BJ (cell line): ENCODE results near the gene KIF3B. TPM values are rescaled to one million over a fixed set of nuclear protein-coding genes. Genes with fewer than 3 reads are reported as not detected.
A peak's percentile ranks its signal among the peaks of the same experiment; 100 is the strongest.
"Not testable (repeated sequence)": the region's sequence is repeated elsewhere in the genome, so short reads cannot be mapped to it uniquely, and the experiment has no call there.

ENCODE experiments used
- CTCF ChIA-PET: fragments of 350-600 bp; formaldehyde crosslinking; extraction: SDS; loops from one replicate; lab custom pipeline; 2021; ENCODE audit warnings: antibody characterized with exemption, inconsistent platforms; lab: Yijun Ruan, JAX
- POLR2A ChIA-PET: fragments of 300-600 bp; sonication (Branson Sonifier 250); formaldehyde crosslinking; extraction: SDS; loops from one replicate; lab custom pipeline; 2021; ENCODE audit warnings: antibody characterized with exemption; lab: Charles Lee
- DNase-seq: peaks from one replicate; pipeline ENCODE4 v3.0.0-alpha.2; 2011; ENCODE audit warnings: low read depth
- H3K27me3 ChIP-seq: 2 replicates; pipeline ENCODE4 v1.6.0; 2011; ENCODE audit warnings: low read length; ENCODE audit not compliant: control insufficient read depth, insufficient read depth
- H3K36me3 ChIP-seq: 2 replicates; pipeline ENCODE4 v1.5.1; 2011; ENCODE audit warnings: low read length; ENCODE audit not compliant: control insufficient read depth, insufficient read depth
- H3K4me3 ChIP-seq: 2 replicates; pipeline ENCODE4 v1.5.1; 2011; ENCODE audit warnings: low read depth, mild to moderate bottlenecking, control low read depth, low read length
- polyA plus RNA-seq: library from polyadenylated mRNA; depleted of rRNA; stranded (reverse); fragments of >200 nt; gene quantifications from 2 replicates; pipeline ENCODE4 v1.2.3, GENCODE V29; 2011
- TF ChIP-seq, protein P1 (sequence below): IDR thresholded peaks from 2 replicates; pipeline ENCODE4 v1.5.1; 2011; ENCODE audit warnings: low read depth, mild to moderate bottlenecking, control low read depth, inconsistent platforms, low read length, moderate library complexity; ENCODE audit not compliant: insufficient read depth

Gene KIF3B
- polyA plus RNA-seq, 1 experiment: 20.9 TPM

- DNase-seq: no peak
- Histone ChIP-seq H3K36me3 (no peaks in the 10 kb centered on the region), H3K4me3 (no peak overlapping the region), H3K27me3 (no peaks in the 10 kb centered on the region)
- CTCF ChIA-PET: interaction anchor here (0.9 to 2.0 kb wide), 3 partner anchors 8 to 17 kb away, joined by 3 to 6 read pairs (median 4); no protein-coding TSS in a partner anchor
- TF ChIP-seq, protein P1, sequence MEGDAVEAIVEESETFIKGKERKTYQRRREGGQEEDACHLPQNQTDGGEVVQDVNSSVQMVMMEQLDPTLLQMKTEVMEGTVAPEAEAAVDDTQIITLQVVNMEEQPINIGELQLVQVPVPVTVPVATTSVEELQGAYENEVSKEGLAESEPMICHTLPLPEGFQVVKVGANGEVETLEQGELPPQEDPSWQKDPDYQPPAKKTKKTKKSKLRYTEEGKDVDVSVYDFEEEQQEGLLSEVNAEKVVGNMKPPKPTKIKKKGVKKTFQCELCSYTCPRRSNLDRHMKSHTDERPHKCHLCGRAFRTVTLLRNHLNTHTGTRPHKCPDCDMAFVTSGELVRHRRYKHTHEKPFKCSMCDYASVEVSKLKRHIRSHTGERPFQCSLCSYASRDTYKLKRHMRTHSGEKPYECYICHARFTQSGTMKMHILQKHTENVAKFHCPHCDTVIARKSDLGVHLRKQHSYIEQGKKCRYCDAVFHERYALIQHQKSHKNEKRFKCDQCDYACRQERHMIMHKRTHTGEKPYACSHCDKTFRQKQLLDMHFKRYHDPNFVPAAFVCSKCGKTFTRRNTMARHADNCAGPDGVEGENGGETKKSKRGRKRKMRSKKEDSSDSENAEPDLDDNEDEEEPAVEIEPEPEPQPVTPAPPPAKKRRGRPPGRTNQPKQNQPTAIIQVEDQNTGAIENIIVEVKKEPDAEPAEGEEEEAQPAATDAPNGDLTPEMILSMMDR: no peak
- POLR2A ChIA-PET: no interaction called here
Measured at GRCh38 chr20:32353848-32354496, 76.5 kb downstream of the KIF3B start.

GRCh38 chr20:32354592-32355416 is 77.4 kb downstream of the KIF3B start:
- H3K4me3 ChIP-seq: no peak overlapping the region
- no peaks in the 10 kb centered on the region for H3K36me3 ChIP-seq
- H3K27me3 ChIP-seq: no peaks in the 10 kb centered on the region
- ChIA-PET CTCF (interaction anchor here (0.9 to 2.0 kb wide), 3 partner anchors 9 to 18 kb away, joined by 3 to 6 read pairs (median 4); no protein-coding TSS in a partner anchor), POLR2A (no interaction called here)
- peak; percentile 47 for DNase-seq
- TF ChIP-seq, protein P1: no peak

DNA sequence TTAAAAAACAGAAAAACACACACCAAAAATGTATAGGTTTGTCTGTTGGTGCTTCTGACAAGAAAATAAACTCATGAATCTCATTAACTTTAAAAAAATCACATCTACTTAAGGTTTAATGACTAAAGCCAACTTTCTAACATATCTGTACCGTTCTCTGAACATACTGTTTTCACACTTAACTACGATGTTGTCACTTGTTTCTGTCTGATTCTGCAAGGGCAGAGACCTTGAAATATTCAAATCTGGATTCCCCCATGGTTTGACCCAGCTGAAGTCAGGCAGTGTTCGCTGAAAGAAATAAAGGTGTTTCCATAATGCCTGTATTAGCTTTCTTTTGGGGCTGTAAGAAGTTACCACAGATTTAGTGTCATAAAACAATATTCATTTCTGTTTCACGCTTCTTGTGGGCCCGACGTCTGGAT is 78.0 kb downstream of the KIF3B start:
- DNase-seq: no peak
- Histone ChIP-seq H3K4me3 (no peak overlapping the region), H3K27me3 (no peaks in the 10 kb centered on the region), H3K36me3 (no peaks in the 10 kb centered on the region)
- TF ChIP-seq, protein P1: no peak
- CTCF ChIA-PET: interaction anchor here (1.0 kb wide), 1 partner anchor 19 kb away, joined by 3 read pairs; no protein-coding TSS in a partner anchor
- POLR2A ChIA-PET: no interaction called here

DNA sequence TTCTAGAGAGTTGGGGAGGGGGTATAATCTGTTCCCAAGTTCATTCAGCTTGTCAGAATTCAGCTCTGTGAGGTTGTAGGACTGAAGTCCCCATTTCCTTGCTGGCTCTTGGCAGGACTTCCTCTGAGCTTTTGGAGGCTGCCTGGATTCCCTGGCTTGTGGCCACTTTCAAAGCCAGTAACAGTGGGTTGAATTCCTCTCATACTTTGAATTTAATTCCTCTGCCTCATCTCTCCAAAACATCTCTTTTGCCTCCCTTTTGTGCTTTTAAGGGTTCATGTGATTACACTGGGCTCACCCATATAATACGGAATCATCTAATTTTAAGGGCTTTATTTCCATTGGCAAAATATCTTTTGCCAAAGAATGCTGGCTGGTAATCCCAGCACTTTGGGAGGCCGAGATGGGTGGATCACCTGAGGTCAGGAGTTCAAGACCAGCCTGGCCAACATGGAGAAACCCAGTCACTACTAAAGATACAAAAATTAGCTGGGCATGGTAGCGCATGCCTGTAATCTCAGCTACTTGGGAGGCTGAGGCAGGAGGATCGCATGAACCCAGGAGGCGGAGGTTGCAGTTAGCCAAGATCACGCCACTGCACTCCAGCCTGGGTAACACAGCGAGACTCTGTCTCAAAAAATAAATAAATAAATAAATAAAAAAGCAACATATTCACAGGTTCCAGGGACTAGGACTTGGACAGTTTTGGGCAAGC is 78.6 kb downstream of the KIF3B start:
- H3K36me3 ChIP-seq, H3K27me3 ChIP-seq, POLR2A ChIA-PET, H3K4me3 ChIP-seq: not testable (repeated sequence)
- CTCF ChIA-PET: interaction anchor here (1.0 kb wide), 1 partner anchor 20 kb away, joined by 3 read pairs; no protein-coding TSS in a partner anchor
- peak; percentile 62 for DNase-seq

DNA sequence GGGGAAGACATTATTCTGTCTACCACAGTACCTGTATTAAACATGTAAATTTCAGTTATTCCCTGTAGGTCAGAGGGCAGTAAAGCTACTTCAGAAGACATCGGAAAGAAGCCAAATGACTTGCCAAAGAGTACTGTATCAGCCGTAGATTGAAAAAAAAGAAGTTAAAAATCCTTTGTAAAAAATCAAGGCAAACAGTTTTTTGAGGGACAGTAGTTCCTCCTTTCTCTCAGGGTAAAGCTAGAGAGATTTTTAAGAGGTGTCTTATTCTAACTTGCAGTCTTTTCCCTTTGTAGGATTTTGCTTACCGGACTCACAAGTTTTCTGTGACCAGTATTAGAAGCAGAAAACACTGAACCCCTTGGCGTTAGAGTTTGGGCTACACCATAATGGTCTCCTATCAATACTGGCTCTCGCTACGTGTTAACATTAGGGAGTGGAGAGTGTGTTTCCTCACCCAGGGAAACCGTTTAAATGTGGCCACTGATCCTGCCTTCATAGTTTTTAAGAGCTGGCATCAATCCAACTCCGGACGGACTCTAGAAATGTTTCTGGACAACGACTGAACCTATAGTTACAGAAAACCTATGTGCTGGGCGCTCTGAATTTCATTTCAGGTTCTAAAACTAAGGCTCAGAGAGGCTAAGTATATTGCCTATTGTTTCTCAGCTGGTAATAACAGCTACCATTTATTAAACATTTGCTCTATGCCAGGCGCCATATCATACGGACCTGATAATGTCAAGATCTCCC is 79.3 kb downstream of the KIF3B start:
- Histone ChIP-seq H3K36me3 (no peaks in the 10 kb centered on the region), H3K4me3 (no peak overlapping the region), H3K27me3 (no peaks in the 10 kb centered on the region)
- TF ChIP-seq, protein P1: no peak
- no peak for DNase-seq
- ChIA-PET POLR2A (no interaction called here), CTCF (interaction anchor here (1.7 kb wide), 1 partner anchor 128 kb away, joined by 3 read pairs; no protein-coding TSS in a partner anchor)
